Loucy (cell line): ENCODE results near the gene CLDN14.

Experiments
- H2AFZ ChIP-seq: fragments of 200-600 bp; sonication (generic); 2 replicates; pipeline ENCODE4 v1.6.0; 2016; ENCODE audit warnings: antibody characterized with exemption, mild to moderate bottlenecking, low read length, moderate library complexity
- H3F3A ChIP-seq: fragments of 200-600 bp; 2 replicates; pipeline ENCODE4 v1.6.0; 2016; ENCODE audit warnings: antibody characterized with exemption, low read depth, mild to moderate bottlenecking
- H3K27me3 ChIP-seq: fragments of 200-600 bp; sonication (generic); 2 replicates; pipeline ENCODE4 v1.6.1; 2014; ENCODE audit warnings: low read length, mild to moderate bottlenecking; ENCODE audit not compliant: insufficient read depth, poor library complexity, severe bottlenecking
- H3K36me3 ChIP-seq: fragments of 200-600 bp; sonication (generic); 2 replicates; pipeline ENCODE4 v1.6.1; 2016; ENCODE audit warnings: low read length; ENCODE audit not compliant: insufficient read depth
- H3K4me1 ChIP-seq: fragments of 200-600 bp; sonication (generic); 2 replicates; pipeline ENCODE4 v1.5.1; 2014; ENCODE audit warnings: low read length, mild to moderate bottlenecking; ENCODE audit not compliant: insufficient read depth, poor library complexity, severe bottlenecking
- H3K4me2 ChIP-seq: fragments of 200-600 bp; sonication (generic); 2 replicates; pipeline ENCODE4 v1.6.0; 2014; ENCODE audit warnings: antibody characterized with exemption, low read length, low read depth, mild to moderate bottlenecking; ENCODE audit not compliant: poor library complexity, severe bottlenecking
- H3K4me3 ChIP-seq: fragments of 200-600 bp; sonication (generic); 2 replicates; pipeline ENCODE4 v1.5.1; 2014; ENCODE audit warnings: low read length, mild to moderate bottlenecking, mixed read lengths; ENCODE audit not compliant: poor library complexity, severe bottlenecking
- H3K79me2 ChIP-seq: fragments of 200-600 bp; sonication (generic); 2 replicates; pipeline ENCODE4 v1.6.1; 2014; ENCODE audit warnings: low read length; ENCODE audit not compliant: insufficient read depth
- H3K9ac ChIP-seq: fragments of 200-600 bp; sonication (generic); 2 replicates; pipeline ENCODE4 v1.6.0; 2014; ENCODE audit warnings: mild to moderate bottlenecking, low read depth, low read length, moderate library complexity; ENCODE audit not compliant: poor library complexity, severe bottlenecking
- H3K9me2 ChIP-seq: fragments of 200-600 bp; sonication (generic); replicated peaks from 2 replicates; pipeline ENCODE4 v1.6.1; 2016; ENCODE audit warnings: low read depth, low read length, mixed read lengths
- H3K9me3 ChIP-seq: fragments of 200-600 bp; sonication (generic); 2 replicates; pipeline ENCODE4 v1.6.1; 2014; ENCODE audit warnings: mild to moderate bottlenecking, antibody characterized with exemption, low read length, low read depth; ENCODE audit not compliant: insufficient read depth
- H4K20me1 ChIP-seq: fragments of 200-600 bp; sonication (generic); 2 replicates; pipeline ENCODE4 v1.6.0; 2014; ENCODE audit warnings: antibody characterized with exemption, low read length, mild to moderate bottlenecking; ENCODE audit not compliant: insufficient read depth, poor library complexity, severe bottlenecking
- CTCF ChIP-seq: fragments of 200-600 bp; sonication (generic); conservative IDR thresholded peaks from 2 replicates; pipeline ENCODE4 v1.5.1; 2014; ENCODE audit warnings: mild to moderate bottlenecking, antibody characterized with exemption, low read length
- EZH2phosphoT487 ChIP-seq: fragments of 200-600 bp; IDR thresholded peaks from 2 replicates; pipeline ENCODE4 v1.6.1; 2018; ENCODE audit warnings: antibody characterized with exemption, mild to moderate bottlenecking, moderate library complexity, borderline replicate concordance

Gene CLDN14

GRCh38 chr21:36482181-36482580 lies 2.3 kb upstream of the CLDN14 start:
- Histone ChIP-seq H3K9me2 (no peaks in the 10 kb centered on the region), H3F3A (no peaks in the 10 kb centered on the region), H3K4me2 (no peak overlapping the region), H2AFZ (no peak overlapping the region), H3K79me2 (no peaks in the 10 kb centered on the region), H4K20me1 (no peaks in the 10 kb centered on the region), H3K36me3 (no peaks in the 10 kb centered on the region), H3K27me3 (no peaks in the 10 kb centered on the region), H3K9me3 (no peaks in the 10 kb centered on the region), H3K4me3 (no peak overlapping the region), H3K4me1 (no peaks in the 10 kb centered on the region), H3K9ac (no peak overlapping the region)
- no peak for TF ChIP-seq EZH2phosphoT487
- TF ChIP-seq CTCF, result no peak

GRCh38 chr21:36481639-36482038 lies 1.7 kb upstream of the CLDN14 start:
- H4K20me1 ChIP-seq, result no peaks in the 10 kb centered on the region
- H3K9me3 ChIP-seq, result no peaks in the 10 kb centered on the region
- no peaks in the 10 kb centered on the region for H3K27me3 ChIP-seq
- H2AFZ ChIP-seq, result no peak overlapping the region
- no peaks in the 10 kb centered on the region for H3K9me2 ChIP-seq
- no peak overlapping the region for H3K4me2 ChIP-seq
- TF ChIP-seq CTCF (no peak), EZH2phosphoT487 (no peak)
- no peaks in the 10 kb centered on the region for H3K4me1 ChIP-seq
- no peaks in the 10 kb centered on the region for H3F3A ChIP-seq
- H3K79me2 ChIP-seq, result no peaks in the 10 kb centered on the region
- no peak overlapping the region for H3K4me3 ChIP-seq
- H3K36me3 ChIP-seq, result no peaks in the 10 kb centered on the region
- no peak overlapping the region for H3K9ac ChIP-seq

GRCh38 chr21:36480618-36481017 lies 696 bp upstream of the CLDN14 start:
- Histone ChIP-seq H3K36me3 (no peaks in the 10 kb centered on the region), H3K9ac (no peak overlapping the region), H3K9me2 (no peaks in the 10 kb centered on the region), H3K27me3 (no peaks in the 10 kb centered on the region), H3K4me1 (no peaks in the 10 kb centered on the region), H3K4me2 (no peak overlapping the region), H3F3A (no peaks in the 10 kb centered on the region), H3K4me3 (no peak overlapping the region), H3K9me3 (no peaks in the 10 kb centered on the region), H3K79me2 (no peaks in the 10 kb centered on the region), H4K20me1 (no peaks in the 10 kb centered on the region), H2AFZ (no peak overlapping the region)
- TF ChIP-seq EZH2phosphoT487, result no peak
- TF ChIP-seq CTCF, result no peak
